Measurements from ENCODE around the gene FRRS1L.

DNA sequence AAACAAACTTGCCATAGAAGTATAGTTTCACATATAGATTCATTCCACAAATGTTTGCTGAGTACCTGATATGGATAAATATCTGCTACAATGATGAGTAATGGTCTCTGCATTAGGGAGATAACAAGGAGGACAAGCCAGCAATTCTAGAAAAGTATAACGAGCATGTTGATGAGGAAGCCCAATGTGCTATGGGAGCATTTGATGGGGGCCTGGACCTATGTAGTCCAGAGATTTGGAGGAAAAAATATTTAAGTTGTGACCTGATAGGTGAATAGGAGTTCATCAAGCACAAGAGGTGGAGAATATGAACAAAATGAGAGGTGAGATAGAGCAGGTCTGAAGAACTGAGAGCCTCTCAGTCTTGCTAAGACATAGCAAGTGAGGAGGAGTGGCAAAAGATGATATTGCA, 32.9 kb downstream of the FRRS1L start:
- TF ChIP-seq, protein P1, sequence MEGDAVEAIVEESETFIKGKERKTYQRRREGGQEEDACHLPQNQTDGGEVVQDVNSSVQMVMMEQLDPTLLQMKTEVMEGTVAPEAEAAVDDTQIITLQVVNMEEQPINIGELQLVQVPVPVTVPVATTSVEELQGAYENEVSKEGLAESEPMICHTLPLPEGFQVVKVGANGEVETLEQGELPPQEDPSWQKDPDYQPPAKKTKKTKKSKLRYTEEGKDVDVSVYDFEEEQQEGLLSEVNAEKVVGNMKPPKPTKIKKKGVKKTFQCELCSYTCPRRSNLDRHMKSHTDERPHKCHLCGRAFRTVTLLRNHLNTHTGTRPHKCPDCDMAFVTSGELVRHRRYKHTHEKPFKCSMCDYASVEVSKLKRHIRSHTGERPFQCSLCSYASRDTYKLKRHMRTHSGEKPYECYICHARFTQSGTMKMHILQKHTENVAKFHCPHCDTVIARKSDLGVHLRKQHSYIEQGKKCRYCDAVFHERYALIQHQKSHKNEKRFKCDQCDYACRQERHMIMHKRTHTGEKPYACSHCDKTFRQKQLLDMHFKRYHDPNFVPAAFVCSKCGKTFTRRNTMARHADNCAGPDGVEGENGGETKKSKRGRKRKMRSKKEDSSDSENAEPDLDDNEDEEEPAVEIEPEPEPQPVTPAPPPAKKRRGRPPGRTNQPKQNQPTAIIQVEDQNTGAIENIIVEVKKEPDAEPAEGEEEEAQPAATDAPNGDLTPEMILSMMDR (IDR thresholded peaks at IDR 0.05) = no peak
- no peak for TF ChIP-seq POLR2A (IDR thresholded peaks at IDR 0.05)

Measured in lower leg skin (tissue), 3 donors.